GM18498 (cell line): ENCODE data around the gene LSM11.

Source experiments
- ATAC-seq: cut with Tn5 transposase; IDR thresholded peaks from one replicate; pipeline ENCODE4 v1.9.1; 2021; ENCODE audit warnings: mild to moderate bottlenecking, moderate library complexity; ENCODE audit not compliant: unreplicated experiment

Gene LSM11

DNA sequence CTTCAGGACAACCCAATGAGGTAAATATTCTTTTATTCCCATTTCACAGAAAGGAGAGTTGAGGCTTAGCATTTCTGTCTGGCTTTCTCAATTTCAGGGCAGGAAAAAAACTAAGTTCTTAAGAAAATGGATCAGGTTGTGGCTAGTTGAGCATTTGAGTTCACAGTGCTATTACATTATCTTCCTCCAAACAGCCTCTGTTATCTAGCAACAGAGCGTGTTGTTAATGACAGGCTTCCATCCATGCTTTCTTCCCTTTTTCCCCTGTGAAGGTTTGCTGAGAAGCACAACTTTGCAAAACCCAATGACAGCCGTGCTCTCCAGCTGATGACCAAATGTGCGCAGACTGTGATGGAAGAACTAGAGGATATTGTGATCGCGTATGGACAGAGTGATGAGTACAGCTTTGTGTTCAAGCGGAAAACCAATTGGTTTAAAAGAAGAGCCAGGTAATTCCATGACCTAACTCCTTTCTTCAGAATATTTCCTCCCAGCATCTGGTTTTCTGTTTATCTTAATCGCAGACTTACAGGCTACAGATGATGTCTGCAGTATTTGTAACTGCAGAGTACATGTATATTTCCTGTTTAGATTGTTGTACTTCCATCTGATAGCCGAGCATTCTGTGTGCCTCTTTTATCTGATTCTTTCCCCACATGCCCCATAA is 10.8 kb upstream of the LSM11 start:
- ATAC-seq, result no peak

DNA sequence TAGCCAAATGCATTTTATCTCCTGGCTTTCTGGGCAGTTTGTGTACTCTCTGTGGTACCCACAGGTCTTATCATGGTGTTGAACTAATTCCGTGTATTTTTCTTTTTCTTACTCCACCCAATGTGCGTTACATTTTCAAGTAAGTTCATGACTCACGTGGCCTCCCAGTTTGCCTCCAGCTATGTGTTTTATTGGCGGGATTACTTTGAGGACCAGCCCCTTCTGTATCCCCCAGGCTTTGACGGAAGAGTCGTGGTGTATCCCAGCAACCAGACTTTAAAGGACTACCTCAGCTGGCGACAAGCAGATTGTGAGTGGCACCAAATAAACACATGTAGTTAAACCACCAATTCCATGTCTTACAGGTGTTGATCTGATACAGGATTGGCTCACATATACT is 9.1 kb upstream of the LSM11 start:
- ATAC-seq, result no peak

DNA sequence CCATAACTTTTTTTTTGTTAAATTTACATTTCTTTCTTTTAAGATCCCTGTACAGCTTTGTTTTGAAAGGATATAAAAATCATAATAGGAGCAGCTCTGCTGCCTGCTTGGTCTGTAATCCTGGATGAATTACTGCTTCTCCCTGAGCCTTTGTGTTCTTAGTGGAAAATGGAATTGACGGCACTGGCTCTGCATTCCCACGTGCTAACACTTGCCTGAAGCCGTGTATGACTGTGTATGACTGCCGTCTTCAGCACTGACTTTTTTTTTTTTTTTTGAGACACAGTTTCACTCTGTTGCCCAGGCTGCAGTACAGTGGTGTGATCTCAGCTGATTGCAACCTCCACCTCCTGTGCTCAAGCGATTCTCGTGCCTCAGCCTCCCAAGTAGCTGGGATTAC is 7.5 kb upstream of the LSM11 start:
- no peak for ATAC-seq

DNA sequence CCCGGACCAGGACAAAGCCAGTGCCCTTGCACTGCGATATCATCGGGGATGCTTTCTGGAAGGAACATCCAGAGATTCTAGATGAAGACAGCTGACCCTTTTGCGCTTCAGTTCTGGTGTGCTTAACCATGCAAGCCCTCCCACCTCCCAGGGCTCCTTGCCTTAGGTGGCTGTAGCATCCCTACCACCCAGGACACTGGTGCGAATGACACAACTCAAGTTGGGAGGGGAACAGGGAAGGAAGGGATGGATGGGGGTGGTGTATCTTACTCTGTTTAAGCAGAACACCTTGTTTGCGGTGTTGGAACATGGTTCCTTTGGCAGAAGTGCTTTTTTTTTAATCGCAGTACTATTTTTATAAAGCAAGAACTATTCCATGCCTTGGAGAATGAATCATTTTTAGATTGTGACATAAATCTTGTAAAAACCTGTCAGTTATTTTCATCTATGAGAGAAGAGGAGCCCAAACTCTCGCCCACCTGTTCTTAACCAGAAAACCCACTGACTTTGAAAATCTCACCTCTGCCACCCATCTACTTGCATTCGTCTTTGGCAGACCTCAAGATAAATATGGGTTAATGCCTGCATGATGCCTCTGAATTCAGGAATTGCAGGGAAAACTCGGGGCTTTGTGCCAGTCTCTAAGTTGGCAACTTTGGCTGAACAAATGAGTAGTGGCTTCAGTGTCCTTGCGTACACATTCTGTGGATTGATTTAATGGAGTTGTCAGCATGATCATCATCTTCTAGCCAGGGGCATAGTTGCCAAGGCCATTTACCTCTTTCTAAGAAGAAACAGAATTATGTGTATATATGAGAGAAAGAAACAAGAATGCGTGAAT is 3.9 kb upstream of the LSM11 start:
- ATAC-seq, result no peak

DNA sequence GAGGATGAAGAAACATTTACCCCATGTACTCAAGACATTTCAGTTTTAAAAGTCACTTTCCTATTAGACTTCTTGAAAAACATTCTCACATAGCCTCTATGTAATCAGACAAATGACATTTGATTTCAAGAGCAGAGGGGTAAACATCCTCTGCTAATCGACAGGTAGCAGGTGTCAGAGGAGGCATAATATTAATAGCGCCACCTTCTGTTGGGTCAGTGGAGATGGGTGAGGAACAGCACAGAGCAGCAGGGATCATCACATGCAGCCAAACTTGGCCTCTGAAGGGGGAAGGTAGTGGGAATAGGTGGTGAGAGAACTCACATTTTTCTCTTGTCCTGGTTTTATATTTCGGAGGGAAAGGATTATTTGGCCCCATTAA is 3.3 kb upstream of the LSM11 start:
- ATAC-seq, result no peak

DNA sequence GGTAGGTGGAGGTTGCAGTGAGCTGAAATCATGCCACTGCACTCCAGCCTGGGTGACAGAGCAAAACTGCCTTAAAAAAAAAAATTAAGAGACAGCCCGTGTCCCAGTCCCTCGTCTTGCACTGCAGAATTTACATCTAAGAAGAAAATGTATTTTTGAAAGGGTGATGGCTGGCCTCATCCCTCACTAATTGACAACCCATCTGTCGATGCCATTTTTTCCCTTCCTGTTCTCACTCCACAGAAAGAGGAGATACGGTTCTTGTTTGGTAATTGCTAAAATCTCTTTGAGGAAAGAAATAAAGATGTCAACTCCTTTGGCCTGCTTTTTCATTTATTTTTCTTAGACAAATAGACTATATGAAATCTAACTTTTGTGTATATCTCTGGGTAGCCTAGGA is 2.4 kb upstream of the LSM11 start:
- ATAC-seq, result no peak

DNA sequence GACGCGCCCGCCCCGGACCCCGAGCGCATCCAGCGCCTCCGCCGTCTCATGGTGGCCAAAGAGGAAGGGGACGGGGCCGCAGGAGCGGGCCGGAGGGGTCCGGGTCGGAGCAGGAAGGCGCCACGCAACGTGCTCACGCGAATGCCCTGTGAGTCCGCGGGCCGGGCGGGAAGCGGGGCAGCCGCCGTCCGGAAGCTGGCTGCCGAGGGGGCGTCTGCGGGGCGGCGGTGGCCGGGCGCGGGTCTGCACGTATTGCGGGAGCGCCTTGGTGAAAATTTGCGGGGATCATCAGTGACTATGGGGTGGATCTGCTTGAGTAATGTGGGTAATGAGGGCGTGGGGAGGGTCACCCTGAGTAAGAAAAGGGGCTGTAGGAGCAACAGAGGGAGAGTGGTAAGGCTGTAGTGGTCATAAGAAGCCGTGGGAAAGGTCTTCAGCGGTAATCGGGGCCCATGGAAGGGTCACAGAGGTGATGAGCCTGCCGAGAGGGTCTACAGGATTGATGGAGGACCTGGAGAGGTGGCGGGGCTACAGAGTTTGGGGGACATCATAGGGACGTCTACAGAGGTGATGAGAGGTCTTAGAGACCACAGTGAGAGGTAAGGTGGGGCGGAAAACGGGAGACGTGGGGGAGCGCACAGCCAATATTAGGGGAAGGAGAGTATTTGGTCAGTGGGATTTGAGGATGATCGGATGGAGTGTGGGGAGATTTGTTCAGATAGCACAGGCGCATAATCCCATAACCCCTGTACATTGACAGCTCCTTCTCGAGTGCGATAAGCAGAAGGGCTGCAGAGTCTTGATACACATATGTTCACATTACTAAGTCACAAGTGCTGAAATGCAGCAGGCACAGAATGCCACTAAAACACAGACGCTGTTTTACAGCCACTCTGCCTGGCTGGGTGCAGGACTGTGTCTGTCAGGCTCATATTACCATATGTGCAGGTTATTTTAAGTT is 819 bp downstream of the LSM11 start:
- ATAC-seq, result peak; percentile 32

DNA sequence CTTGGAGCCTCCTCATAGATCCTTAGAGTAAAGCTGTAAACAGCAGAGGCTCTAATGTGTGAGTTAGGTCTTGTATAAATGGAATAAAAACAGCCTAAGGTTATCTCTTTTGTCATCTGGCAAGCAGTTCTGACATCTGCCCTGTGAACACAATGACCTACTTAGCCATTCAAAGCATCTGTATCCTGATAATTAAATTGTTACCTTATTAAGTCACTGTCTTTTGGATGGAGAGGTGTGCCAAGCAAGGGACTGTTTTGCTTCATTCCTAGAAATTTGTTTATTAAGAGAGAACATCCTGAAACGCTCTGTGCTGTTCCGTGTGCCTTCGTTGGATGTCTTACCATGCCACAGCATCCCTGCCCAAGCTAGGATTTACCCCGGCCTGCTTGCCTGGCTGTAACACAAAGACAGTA is 1.5 kb downstream of the LSM11 start:
- no peak for ATAC-seq

DNA sequence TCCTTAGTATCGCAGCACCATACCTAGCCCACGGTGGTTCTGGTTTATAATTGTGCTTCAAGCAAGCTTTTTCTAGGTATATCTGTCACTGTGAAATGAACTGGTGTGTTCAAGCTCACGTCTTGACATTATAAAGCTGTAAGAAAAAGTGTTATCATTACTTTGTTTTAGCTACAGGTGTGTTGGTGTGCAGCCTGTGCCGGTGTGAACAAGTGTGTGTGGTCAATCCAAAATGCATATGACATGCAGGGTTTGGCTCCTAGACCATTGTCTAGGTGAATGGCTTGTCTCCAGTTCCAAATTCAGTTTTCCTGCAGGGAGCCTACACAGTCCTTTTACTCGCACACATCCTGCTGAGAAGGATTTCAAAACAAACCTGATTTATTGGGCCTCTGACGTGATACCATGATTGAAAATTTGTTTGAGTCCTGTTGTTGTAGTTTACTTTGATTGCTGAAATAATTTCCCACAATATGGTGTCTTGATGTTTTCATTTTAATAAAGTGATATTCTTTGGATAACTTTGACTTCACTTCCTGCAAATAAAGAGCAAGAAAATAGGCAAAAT is 3.7 kb downstream of the LSM11 start:
- ATAC-seq, result no peak

DNA sequence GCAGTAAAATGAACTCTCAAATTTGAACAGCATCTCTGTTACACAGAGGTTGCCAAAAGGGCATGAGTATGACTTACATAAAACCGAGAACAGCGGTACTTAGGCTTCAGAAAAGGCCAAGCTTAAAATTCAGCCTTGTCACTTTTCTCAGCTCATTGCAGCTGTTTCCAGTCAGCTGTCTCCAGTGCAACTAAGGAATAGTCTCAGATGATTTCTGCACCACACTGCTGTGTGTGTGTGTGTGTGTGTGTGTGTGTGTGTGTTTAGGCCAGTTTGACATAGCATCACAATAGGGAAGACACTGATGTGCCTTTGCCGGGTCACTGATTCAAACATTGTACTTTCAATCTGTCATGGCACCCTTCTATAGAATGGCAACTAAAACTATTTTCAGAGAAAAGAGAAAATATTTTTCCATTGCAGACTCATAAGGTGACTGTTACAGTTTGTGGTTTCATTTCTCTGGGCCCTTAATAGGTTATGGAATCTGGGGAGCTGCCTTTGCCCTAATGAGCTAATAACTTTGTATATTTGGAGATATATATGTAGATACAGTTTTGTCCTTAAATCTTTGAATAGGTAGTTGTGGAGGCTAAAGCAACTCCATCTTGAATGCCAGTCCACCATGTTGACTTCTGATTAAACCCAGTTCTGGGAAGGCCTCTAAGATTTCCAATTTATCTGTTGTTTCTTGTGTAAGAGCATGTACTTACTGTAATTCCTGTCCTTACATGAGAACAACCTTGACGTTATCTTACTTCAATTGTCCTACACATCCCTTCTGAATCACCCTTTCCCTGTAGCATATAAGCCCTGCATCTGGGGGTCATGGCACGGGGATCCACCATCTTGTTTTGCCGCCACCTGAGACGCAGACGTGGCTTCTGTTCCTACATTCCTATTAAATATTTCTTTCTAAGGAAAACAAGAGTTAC is 4.5 kb downstream of the LSM11 start:
- no peak for ATAC-seq

DNA sequence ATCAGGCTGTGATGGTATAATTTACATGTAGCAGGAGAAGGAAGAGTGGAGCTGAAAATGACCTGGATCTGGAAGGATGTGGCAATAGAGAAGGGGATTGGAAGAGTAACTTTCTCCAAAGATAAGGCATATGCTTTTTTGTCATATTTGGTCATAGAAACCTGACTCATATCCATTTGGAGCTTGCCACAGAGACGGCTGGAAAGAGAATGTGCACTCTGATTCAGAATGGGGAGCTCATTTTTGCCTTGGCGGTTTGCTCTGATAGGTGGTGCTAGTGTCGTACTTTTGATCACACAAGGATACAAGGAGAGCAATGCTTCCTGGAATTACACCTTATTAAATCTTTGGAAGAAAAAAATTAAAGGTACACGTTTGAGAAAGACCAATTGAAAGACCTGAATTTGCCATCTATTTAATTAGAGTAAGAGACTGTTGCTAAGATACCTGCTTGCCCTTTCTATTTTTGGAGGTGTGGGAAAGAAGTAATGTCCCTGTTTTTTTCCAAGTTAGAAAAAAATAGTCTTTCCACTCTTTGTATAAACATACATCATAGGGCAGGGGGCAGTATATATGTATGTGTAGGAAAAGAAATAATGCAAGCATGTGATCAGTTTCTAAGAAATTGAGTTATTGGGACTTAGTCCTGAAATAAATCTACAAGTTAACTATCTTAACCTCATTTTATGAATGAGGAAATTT is 5.4 kb downstream of the LSM11 start:
- no peak for ATAC-seq

DNA sequence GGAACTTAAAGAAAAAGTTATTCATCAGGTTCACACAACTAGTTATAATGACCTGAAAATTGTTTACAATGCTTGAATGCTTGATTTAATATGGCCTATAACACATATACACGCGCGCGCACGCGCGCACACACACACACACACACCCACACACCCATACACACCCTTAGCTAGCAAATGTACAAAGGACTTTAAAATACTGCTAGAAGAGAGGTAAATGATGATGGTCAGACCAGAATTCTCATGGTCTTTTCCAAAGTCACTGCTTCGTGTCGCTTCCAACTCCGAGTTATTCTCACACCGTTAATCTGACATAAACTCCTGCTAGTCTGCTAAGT is 5.9 kb downstream of the LSM11 start:
- ATAC-seq, result no peak

DNA sequence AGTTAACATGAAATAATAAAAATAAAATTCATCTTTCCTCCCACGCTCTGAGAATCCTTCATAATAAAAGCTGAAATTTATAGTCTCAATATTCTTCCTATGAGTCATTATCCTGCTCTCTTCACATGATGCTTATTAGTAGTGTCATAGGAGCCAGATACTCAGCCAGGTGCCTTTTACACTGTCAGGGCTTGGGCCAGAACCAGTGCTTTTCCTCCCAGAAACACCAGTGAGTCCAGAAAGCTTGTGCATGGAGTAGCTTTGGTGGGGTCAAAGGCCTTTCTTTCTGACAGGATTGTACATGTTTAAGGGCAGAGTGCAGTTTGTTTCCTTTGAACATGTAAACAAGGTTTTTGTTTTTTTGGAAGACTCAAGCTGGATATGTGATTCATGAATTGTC is 6.8 kb downstream of the LSM11 start:
- no peak for ATAC-seq

DNA sequence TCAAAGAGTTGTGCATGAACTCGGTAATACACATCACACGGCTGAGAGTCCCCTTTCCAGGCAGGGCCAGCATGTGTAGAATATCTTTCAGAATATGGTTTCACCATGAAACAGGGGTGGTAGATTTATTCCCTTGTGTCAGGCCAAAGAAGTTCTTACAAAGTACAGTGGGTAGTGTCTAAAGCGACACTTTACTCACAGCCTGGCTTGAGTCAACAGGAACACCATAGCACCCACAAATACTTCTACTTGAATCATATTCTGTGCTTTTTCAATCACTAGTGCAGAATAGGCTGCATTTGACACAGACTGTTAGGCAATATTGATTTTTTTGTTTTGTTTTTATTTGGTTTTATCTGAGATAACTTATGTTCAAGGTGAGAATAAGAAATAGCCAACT is 12.6 kb downstream of the LSM11 start:
- ATAC-seq, result no peak

DNA sequence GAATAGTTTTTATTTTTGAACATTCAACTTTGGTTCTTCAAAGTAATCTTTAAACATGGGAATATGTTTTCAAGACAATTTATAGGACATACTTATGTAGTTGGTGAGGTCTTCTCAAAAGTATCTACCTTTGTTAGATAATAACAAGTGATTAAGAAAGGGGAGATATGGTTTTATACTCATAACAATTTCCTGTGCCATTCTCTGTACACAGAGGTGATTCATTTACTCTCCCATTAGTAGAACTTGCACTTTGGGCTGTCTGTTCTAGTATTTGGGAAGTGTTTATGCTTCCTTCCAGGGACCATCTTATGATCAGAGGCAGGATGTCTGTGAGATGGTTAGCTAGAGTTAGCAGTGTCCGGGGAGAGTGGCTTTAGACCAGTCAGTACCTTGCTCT is 15.2 kb downstream of the LSM11 start:
- no peak for ATAC-seq

DNA sequence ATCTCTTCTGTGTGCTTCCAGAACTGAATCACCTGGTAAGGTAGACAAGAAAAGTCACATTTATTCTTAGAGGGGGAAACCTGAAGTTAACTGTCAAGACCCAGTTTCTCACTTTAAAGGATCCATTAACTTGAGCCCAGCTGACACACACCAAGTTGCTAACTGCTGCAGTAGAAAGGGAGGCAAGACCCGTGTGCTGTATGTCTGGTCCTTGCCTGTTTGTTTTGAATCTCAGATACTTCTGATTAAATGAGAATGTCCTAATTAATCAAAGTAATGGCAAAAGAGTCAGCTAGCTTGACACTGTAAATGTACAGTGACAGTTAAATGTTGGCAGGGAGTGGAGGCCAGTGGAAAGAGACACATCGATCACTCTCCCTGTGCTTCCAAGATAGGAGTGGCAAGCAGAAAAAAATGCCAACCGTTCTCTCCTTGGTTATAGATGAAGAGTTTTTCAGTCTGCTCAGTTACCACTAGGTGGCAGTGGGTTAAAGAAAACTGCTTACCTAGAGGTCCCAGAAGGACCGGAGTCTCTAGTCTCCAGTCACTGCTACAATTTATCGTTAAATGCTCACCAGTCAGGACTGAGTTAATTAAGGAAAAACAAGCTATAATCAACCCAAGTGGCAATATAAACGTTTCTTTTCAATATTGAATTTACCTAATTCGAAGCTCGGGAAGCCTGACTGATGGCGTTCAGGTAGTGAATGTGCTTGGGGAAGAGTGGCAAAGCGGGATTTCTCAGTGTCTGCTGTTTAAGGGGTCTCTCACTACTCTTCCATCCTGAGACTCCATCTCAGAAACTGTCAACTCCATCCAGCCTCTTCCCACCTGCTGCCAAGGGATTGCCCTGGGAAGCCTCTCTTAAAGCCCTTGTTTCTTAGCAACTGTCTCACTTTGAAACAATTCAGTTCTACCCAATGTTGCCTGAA is 18.4 kb downstream of the LSM11 start:
- ATAC-seq, result peak; percentile 79

DNA sequence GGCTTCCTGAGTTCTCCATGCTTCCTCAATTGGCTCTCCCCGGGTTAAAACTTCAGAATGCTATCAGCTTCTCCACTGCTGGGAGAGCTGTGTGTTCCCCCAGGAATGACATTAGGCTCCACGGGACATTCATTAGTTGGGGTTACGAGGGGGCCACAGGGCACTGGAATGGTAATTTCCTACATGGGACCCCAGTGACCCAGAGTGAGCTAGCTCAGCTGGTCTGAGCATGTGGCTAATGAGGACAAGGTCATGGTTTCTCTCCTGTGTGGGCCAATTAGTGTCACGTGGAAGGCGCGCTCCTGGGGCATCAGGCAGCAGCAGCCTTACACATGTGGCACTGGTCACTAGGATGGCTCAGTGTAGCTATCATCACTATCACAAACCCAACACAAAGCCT is 21.0 kb downstream of the LSM11 start:
- ATAC-seq, result no peak

DNA sequence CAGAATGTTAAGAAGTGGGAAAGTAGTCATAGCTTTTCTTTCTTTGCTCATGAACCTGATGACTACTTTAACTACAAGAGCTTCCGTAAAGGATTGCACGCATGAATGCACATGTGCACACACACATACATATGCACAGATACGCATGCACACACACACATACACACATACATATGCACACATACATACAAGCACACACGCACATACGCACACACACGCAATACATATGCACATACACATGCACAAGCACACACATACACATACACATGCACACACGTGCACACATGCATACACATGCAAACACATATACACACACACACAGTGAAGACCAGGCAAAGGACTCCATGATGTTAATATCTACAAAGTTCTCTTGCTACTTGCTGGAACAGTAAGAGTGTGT is 22.9 kb downstream of the LSM11 start:
- no peak for ATAC-seq

DNA sequence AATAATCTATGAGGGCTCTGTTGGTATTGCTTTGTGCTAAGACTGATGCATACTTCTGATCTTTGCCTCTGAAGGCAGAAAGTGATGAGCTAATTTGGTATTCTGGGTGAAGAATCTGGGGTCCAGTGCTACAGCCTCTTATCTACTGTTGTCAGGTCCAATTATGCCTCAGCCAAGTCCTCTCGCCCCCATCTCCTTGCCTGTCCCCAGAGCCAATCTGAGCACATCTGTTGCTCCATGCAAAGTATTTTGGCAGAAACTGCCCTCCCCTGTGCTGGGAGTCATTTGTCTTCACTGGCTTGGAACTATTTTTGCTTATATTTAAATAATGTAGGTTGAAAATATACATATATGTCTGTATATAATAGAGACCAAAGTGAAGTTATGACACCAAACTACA is 23.4 kb downstream of the LSM11 start:
- no peak for ATAC-seq
